HepG2 (cell line): ENCODE measurements around the gene HP1BP3. TPM values are rescaled to one million over a fixed set of nuclear protein-coding genes. Genes with fewer than 3 reads are reported as not detected.
A peak's percentile ranks its signal among the peaks of the same experiment; 100 is the strongest.

Experiments used
- CHCHD3 ChIP-seq: sonication (generic); formaldehyde crosslinking; IDR thresholded peaks from 2 replicates; pipeline ENCODE4 v1.8.0; 2022; ENCODE audit warnings: mild to moderate bottlenecking, missing genetic modification reagents, moderate library complexity
- ELF3 ChIP-seq: IDR thresholded peaks from 2 replicates; pipeline ENCODE4 v1.6.1; 2016; ENCODE audit warnings: missing genetic modification reagents, missing compliant biosample characterization
- EZH2 ChIP-seq: conservative IDR thresholded peaks from 2 replicates; pipeline ENCODE4 v1.6.1; 2012; ENCODE audit warnings: mild to moderate bottlenecking, low read depth, low read length, moderate library complexity
- HDAC6 ChIP-seq: fragments of 200-600 bp; sonication (generic); IDR thresholded peaks from 2 replicates; pipeline ENCODE4 v1.7.0; 2017; ENCODE audit warnings: mild to moderate bottlenecking, antibody characterized with exemption, low read length, low read depth
- HHEX ChIP-seq: IDR thresholded peaks from 2 replicates; pipeline ENCODE4 v1.6.1; 2016; ENCODE audit warnings: control low read depth
- IKZF4 ChIP-seq: sonication (generic); formaldehyde crosslinking; IDR thresholded peaks from 2 replicates; pipeline ENCODE4 v1.5.1; 2020; ENCODE audit warnings: borderline replicate concordance, mild to moderate bottlenecking, low read depth, missing genetic modification reagents; ENCODE audit errors: not compliant biosample characterization
- KLF9 ChIP-seq: IDR thresholded peaks from 2 replicates; pipeline ENCODE4 v1.6.1; 2016; ENCODE audit warnings: low read depth
- POLR2AphosphoS2 ChIP-seq: IDR thresholded peaks from 2 replicates; pipeline ENCODE4 v1.6.1; 2011; ENCODE audit warnings: low read depth, low read length, improper control_type of control experiment
- RFXANK ChIP-seq: IDR thresholded peaks from 2 replicates; pipeline ENCODE4 v1.6.1; 2016
- RORA ChIP-seq: sonication (generic); formaldehyde crosslinking; IDR thresholded peaks from 2 replicates; pipeline ENCODE4 v1.5.0; 2020; ENCODE audit warnings: mild to moderate bottlenecking, missing genetic modification reagents, moderate library complexity
- SRF ChIP-seq: IDR thresholded peaks from 2 replicates; pipeline ENCODE4 v1.6.1; 2011; ENCODE audit warnings: mild to moderate bottlenecking, low read depth, low read length, moderate library complexity
- SRY ChIP-seq: sonication (generic); formaldehyde crosslinking; IDR thresholded peaks from 2 replicates; pipeline ENCODE4 v1.8.0; 2022; ENCODE audit warnings: mild to moderate bottlenecking, missing genetic modification reagents
- THYN1 ChIP-seq: sonication (generic); formaldehyde crosslinking; IDR thresholded peaks from 2 replicates; pipeline ENCODE4 v1.8.1; 2023; ENCODE audit warnings: low read depth, mild to moderate bottlenecking, moderate library complexity, missing genetic modification reagents, borderline replicate concordance
- ZNF282 ChIP-seq: fragments of 450-650 bp; IDR thresholded peaks from 2 replicates; pipeline ENCODE4 v1.6.1; 2018; ENCODE audit not compliant: partially characterized antibody
- ZNF556 ChIP-seq: sonication (generic); formaldehyde crosslinking; IDR thresholded peaks from 2 replicates; pipeline ENCODE4 v1.4.0; 2020; ENCODE audit warnings: mild to moderate bottlenecking, missing genetic modification reagents, borderline replicate concordance
- ZNF660 ChIP-seq: sonication (generic); formaldehyde crosslinking; IDR thresholded peaks from 2 replicates; pipeline ENCODE4 v1.5.1; 2020; ENCODE audit warnings: mild to moderate bottlenecking, low read depth, missing genetic modification reagents, borderline replicate concordance
- ZNF737 ChIP-seq: sonication (generic); formaldehyde crosslinking; IDR thresholded peaks from 2 replicates; pipeline ENCODE4 v1.5.0; 2020; ENCODE audit warnings: missing genetic modification reagents, mild to moderate bottlenecking, borderline replicate concordance
- ZNF768 ChIP-seq: sonication (generic); formaldehyde crosslinking; IDR thresholded peaks from 2 replicates; pipeline ENCODE4 v1.4.0; 2020; ENCODE audit warnings: missing genetic modification reagents
- polyA plus RNA-seq, 8 experiments: library from polyadenylated mRNA; depleted of rRNA in 3 of 8; stranded (reverse) in 7 of 8; unstranded in 1 of 8; fragments of >200 nt; fragmentation: Illumina TruSeq in 4 of 8; extraction: Trizol in 4 of 8; gene quantifications; 2 replicates each; pipeline versions ENCODE4 v1.2.1 to v1.2.3, GENCODE V29; 2011 to 2016; ENCODE audit warnings: low read depth in 4 of 8, missing spikeins in 1 of 8, mixed read lengths in 1 of 8; ENCODE audit not compliant: insufficient read depth in 1 of 8
- total RNA-seq, 5 experiments: library from RNA; depleted of rRNA; stranded (reverse); fragments of >200 nt; fragmentation: Illumina TruSeq; extraction: Trizol; gene quantifications; 2 replicates each; pipeline ENCODE4 v1.2.3, GENCODE V29; 2016; ENCODE audit warnings: low read depth in 1 of 5
- TF ChIP-seq, protein P1 (sequence below): sonication (generic); formaldehyde crosslinking; IDR thresholded peaks from 2 replicates; pipeline ENCODE4 v1.4.0; 2020; ENCODE audit warnings: mild to moderate bottlenecking, missing genetic modification reagents
- TF ChIP-seq, protein P2 (sequence below): sonication (generic); formaldehyde crosslinking; IDR thresholded peaks from 2 replicates; pipeline ENCODE4 v1.8.0; 2022; ENCODE audit warnings: mild to moderate bottlenecking, missing genetic modification reagents
- TF ChIP-seq, protein P3 (sequence below): sonication (generic); formaldehyde crosslinking; IDR thresholded peaks from 2 replicates; pipeline ENCODE4 v1.5.0; 2020; ENCODE audit warnings: missing genetic modification reagents
- TF ChIP-seq, protein P4 (sequence below): sonication (generic); formaldehyde crosslinking; IDR thresholded peaks from 2 replicates; pipeline ENCODE4 v1.4.0; 2020; ENCODE audit warnings: missing genetic modification reagents, borderline replicate concordance

HP1BP3 gene
- total and polyA plus RNA-seq, 2 of the 13 experiments (the other 11 are each of a cell fraction or from before 2014, with no cell fraction given) = 98.5 to 137 TPM

DNA sequence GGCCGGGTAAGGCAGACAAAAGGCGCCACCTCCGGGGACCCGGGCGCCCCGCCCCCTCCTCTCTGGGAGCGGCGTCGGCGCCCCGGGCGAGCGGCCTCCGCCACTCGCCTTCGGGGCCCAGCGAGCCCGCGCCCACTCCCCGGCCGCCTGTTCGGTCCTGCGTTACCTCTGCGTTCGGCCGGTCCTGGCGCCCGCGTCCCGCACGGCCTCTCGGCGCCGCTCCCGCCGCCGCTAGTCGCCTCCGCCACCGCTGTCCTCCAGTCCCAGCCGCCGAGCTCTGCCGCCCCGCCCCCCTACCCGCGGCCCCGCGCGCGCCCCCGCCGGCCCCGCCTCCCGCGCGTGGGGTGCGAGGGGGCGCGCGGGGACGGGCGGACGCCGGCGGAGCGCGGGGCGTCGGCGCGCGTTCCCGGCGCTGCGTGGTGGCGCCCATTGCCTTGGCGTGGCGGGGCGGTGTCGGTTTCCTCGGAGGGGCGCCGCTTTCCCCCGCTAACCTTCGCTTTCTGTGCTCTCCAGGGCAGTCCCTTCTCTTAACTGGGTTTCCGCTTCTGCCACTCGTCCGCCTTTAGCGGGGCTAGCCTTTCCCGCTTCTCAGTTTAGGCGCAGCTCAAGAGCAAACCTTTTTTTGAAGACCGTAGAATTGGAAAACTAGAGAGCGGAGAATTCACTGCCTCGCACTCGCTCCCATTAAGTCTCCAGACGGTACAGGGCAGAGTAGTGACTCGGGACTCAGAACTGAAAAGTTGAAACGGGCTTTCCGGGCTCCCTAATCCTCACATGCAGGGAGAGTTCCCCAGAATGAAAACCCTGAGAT, at the start of gene HP1BP3 (continued):
- TF ChIP-seq ZNF556 (CRISPR knock-in tag) (peak; percentile 37; the same call in 1 of the 2 replicates), RFXANK (no peak), RORA (CRISPR knock-in tag) (no peak), ZNF737 (no peak), EZH2 (no peak), CHCHD3 (no peak), ZNF282 (no peak), SRY (0 out of 2 replicates have a peak, but pooled peaks have one; percentile 21), THYN1 (CRISPR knock-in tag) (no peak), ZNF660 (no peak), SRF (no peak), HDAC6 (no peak), POLR2AphosphoS2 (no peak), KLF9 (no peak), ELF3 (no peak), ZNF768 (0 out of 2 replicates have a peak, but pooled peaks have one; percentile 16), IKZF4 (no peak), HHEX (CRISPR knock-in tag) (no peak)
- TF ChIP-seq, protein P1, sequence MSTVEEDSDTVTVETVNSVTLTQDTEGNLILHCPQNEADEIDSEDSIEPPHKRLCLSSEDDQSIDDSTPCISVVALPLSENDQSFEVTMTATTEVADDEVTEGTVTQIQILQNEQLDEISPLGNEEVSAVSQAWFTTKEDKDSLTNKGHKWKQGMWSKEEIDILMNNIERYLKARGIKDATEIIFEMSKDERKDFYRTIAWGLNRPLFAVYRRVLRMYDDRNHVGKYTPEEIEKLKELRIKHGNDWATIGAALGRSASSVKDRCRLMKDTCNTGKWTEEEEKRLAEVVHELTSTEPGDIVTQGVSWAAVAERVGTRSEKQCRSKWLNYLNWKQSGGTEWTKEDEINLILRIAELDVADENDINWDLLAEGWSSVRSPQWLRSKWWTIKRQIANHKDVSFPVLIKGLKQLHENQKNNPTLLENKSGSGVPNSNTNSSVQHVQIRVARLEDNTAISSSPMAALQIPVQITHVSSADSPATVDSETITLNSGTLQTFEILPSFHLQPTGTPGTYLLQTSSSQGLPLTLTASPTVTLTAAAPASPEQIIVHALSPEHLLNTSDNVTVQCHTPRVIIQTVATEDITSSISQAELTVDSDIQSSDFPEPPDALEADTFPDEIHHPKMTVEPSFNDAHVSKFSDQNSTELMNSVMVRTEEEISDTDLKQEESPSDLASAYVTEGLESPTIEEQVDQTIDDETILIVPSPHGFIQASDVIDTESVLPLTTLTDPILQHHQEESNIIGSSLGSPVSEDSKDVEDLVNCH (CRISPR knock-in tag) = no peak
- TF ChIP-seq, protein P2, sequence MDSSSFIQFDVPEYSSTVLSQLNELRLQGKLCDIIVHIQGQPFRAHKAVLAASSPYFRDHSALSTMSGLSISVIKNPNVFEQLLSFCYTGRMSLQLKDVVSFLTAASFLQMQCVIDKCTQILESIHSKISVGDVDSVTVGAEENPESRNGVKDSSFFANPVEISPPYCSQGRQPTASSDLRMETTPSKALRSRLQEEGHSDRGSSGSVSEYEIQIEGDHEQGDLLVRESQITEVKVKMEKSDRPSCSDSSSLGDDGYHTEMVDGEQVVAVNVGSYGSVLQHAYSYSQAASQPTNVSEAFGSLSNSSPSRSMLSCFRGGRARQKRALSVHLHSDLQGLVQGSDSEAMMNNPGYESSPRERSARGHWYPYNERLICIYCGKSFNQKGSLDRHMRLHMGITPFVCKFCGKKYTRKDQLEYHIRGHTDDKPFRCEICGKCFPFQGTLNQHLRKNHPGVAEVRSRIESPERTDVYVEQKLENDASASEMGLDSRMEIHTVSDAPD = no peak
- TF ChIP-seq, protein P3, sequence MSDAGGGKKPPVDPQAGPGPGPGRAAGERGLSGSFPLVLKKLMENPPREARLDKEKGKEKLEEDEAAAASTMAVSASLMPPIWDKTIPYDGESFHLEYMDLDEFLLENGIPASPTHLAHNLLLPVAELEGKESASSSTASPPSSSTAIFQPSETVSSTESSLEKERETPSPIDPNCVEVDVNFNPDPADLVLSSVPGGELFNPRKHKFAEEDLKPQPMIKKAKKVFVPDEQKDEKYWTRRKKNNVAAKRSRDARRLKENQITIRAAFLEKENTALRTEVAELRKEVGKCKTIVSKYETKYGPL (CRISPR knock-in tag) = no peak
- TF ChIP-seq, protein P4, sequence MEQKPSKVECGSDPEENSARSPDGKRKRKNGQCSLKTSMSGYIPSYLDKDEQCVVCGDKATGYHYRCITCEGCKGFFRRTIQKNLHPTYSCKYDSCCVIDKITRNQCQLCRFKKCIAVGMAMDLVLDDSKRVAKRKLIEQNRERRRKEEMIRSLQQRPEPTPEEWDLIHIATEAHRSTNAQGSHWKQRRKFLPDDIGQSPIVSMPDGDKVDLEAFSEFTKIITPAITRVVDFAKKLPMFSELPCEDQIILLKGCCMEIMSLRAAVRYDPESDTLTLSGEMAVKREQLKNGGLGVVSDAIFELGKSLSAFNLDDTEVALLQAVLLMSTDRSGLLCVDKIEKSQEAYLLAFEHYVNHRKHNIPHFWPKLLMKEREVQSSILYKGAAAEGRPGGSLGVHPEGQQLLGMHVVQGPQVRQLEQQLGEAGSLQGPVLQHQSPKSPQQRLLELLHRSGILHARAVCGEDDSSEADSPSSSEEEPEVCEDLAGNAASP = no peak
